Activated T-cell treated with anti-CD3 and anti-CD28 coated beads for 48 hours (primary cell): ENCODE data around the gene LPIN2.

Experiments used
- DNase-seq: peaks from one replicate; pipeline ENCODE4 v3.0.0-alpha.2; 2020; ENCODE audit warnings: low read depth

Gene LPIN2

GRCh38 chr18:2979871-2980790 is 32.8 kb downstream of the LPIN2 start:
- DNase-seq = no peak

GRCh38 chr18:2979129-2979528 is 33.8 kb downstream of the LPIN2 start:
- no peak for DNase-seq

GRCh38 chr18:2978661-2979106 is 34.3 kb downstream of the LPIN2 start:
- no peak for DNase-seq

GRCh38 chr18:2978208-2978607 is 34.7 kb downstream of the LPIN2 start:
- no peak for DNase-seq

GRCh38 chr18:2976218-2977132 is 36.5 kb downstream of the LPIN2 start:
- DNase-seq = no peak

- no peak for DNase-seq
These were observed 38.2 kb downstream of the LPIN2 start for GRCh38 chr18:2974731-2975130.

- DNase-seq = peak; percentile 60
These were observed 41.0 kb downstream of the LPIN2 start for GRCh38 chr18:2971741-2972552.

- DNase-seq = no peak
These were observed 41.9 kb downstream of the LPIN2 start for GRCh38 chr18:2970772-2971659.

GRCh38 chr18:2970344-2970743 is 42.6 kb downstream of the LPIN2 start:
- DNase-seq = no peak

- no peak for DNase-seq
These were observed 43.2 kb downstream of the LPIN2 start for GRCh38 chr18:2969695-2970094.

- DNase-seq = no peak
These were observed 44.3 kb downstream of the LPIN2 start for GRCh38 chr18:2968606-2969005.

- no peak for DNase-seq
These were observed 45.1 kb downstream of the LPIN2 start for GRCh38 chr18:2967820-2968219.

GRCh38 chr18:2967357-2967756 is 45.6 kb downstream of the LPIN2 start:
- DNase-seq = no peak

- no peak for DNase-seq
These were observed 46.4 kb downstream of the LPIN2 start for GRCh38 chr18:2966560-2966959.

- DNase-seq = no peak
These were observed 47.1 kb downstream of the LPIN2 start for GRCh38 chr18:2965797-2966196.

- DNase-seq = no peak
These were observed 48.5 kb downstream of the LPIN2 start for GRCh38 chr18:2964361-2965010.
